ENCODE results near the gene CHRNA4.

CHRNA4 gene

GRCh38 chr20:63329331-63330083, 31.6 kb downstream of the CHRNA4 start:
- no peak for TF ChIP-seq CTCF (conservative IDR thresholded peaks at IDR 0.05)
- no peak overlapping the region for H3K27ac ChIP-seq

GRCh38 chr20:63328718-63329275, 32.4 kb downstream of the CHRNA4 start:
- H3K27ac ChIP-seq, result no peak overlapping the region
- TF ChIP-seq ZFX (IDR thresholded peaks at IDR 0.05) (no peak), CTCF (conservative IDR thresholded peaks at IDR 0.05) (no peak)

GRCh38 chr20:63328026-63328700, 33.0 kb downstream of the CHRNA4 start:
- H3K27ac ChIP-seq, result no peak overlapping the region
- TF ChIP-seq ZFX (IDR thresholded peaks at IDR 0.05) (no peak), CTCF (conservative IDR thresholded peaks at IDR 0.05) (no peak)

GRCh38 chr20:63327231-63327745, 33.9 kb downstream of the CHRNA4 start:
- TF ChIP-seq CTCF (conservative IDR thresholded peaks at IDR 0.05) (no peak), ZFX (IDR thresholded peaks at IDR 0.05) (no peak)
- H3K27ac ChIP-seq, result no peak overlapping the region

GRCh38 chr20:63326314-63327230, 34.6 kb downstream of the CHRNA4 start:
- TF ChIP-seq CTCF (conservative IDR thresholded peaks at IDR 0.05) (no peak), ZFX (IDR thresholded peaks at IDR 0.05) (no peak)
- no peak overlapping the region for H3K27ac ChIP-seq

- H3K27ac ChIP-seq, result no peak overlapping the region
- TF ChIP-seq ZFX (IDR thresholded peaks at IDR 0.05) (no peak), CTCF (conservative IDR thresholded peaks at IDR 0.05) (no peak)
Measured at GRCh38 chr20:63325554-63326313, 35.4 kb downstream of the CHRNA4 start.

Measured in C4-2B (cell line).